Activated CD4-positive, CD25-positive, alpha-beta regulatory T cell treated with anti-CD3 and anti-CD28 coated beads, Interleukin-2, amount 50 U/mL, for 16 hours (primary cell): Measurements from ENCODE around the gene NAAA.
"Not testable (repeated sequence)": the region's sequence is repeated elsewhere in the genome, so short reads cannot be mapped to it uniquely, and the experiment has no call there.

Experiments
- DNase-seq: peaks from one replicate; pipeline ENCODE4 v3.0.0-alpha.2; 2020; ENCODE audit warnings: low read depth, low spot score

The NAAA gene

DNA sequence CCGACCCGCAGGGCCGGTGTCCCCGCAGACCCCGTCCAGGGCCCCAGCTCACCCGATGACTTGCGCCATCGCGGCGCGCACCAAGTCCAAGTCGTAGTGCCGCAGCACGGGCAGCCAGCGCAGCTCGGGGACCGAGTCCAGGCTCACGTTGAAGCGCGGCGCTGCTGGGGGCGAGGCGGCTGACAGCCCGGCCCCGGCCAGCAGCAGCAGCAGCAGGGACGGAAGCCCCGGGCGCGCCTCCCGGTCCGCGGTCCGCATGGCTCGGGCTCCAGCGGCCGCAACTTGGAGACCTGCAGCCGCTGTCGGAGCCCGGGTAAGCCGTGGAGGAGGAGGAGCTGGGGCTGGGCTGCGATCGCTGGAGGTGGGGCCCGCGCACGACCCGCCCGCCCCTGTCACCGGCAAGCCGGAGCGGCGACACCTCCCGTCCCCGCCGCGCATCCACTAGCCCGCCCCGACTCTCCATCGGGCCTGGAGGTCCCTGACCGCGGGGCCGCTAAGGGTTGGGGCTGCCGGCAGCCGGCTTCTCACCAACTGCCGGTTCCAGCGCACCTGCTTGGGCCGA, at the start of gene NAAA:
Gene NAAA (minus strand): TSS at position 322 of the 562 bp plus-strand sequence. CDS start 64 bp downstream, at position 258.
- DNase-seq: peak; percentile 59

- no peak for DNase-seq
Observed at GRCh38 chr4:75989846-75990528, 49.2 kb upstream of the NAAA start.

- DNase-seq: no peak
Observed at GRCh38 chr4:75985116-75985515, 44.3 kb upstream of the NAAA start.

DNA sequence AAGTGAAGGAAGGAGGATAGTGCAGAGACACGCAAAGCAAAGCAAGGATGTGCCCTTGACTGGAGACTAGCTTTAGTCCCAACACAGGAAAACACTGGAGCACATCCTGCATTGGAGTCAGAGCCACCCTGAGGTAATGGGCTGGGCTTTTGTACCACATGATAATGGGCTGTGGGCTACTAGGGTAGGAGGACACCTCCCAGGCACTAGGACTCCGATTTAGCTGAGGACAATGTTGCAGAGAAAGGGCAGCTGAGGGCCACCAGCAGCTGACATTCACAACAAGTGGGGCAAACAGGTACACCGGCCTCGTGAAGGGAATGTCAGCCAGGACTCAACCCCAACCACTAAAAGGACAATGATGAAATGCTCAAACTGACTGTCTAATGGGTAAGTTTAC, 39.8 kb upstream of the NAAA start:
- no peak for DNase-seq

GRCh38 chr4:75976177-75976576, 35.4 kb upstream of the NAAA start:
- DNase-seq: no peak

GRCh38 chr4:75973766-75974165, 33.0 kb upstream of the NAAA start:
- DNase-seq: no peak

DNA sequence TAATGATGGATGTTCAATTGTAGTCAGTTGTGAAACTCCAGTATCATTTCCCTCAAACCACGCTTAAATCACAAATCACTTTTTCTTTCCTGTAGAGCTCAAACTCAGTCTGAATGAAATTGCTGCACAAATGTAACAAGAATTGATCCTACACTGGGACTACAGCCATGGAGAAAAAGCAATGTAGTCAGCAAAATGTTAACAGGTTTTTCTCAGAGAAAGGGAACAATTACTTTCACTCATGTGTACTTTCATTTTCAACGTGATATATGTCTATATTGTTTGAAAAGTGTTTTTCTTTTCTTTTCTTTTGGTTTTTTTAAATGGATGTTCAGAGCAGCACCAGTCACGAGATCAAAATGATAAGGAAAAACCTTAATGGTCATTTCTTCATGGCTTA, 27.3 kb upstream of the NAAA start:
- DNase-seq: no peak

DNA sequence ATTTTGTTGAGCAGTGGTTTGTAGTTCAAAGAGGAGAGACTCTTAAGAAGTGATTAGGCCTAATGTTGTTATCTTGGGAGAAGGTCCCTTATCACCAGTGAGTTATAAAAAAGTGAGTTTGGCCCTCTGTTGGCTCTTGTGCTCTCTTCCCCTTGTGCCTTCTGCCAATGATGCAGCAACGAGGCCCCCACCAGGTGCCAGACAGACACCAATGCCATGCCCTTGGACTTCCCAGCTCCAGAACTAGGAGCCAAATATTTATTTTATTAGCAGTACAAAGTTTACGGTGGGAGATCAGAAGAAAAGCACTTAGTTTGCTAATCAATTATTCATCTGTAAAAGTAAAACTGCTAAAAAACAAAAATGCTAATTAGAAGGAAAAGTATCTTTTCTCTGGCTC, 22.7 kb upstream of the NAAA start:
- DNase-seq: no peak

DNA sequence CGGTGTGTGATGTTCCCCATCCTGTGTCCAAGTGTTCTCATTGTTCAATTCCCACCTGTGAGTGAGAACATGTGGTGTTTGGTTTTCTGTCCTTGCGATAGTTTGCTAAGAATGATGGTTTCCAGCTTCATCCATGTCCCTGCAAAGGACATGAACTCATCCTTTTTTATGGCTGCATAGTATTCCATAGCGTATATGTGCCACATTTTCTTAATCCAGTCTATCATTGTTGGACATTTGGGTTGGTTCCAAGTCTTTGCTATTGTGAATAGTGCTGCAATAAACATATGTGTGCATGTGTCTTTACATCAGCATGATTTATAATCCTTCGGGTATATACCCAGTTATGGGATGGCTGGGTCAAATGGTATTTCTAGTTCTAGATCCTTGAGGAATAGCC, 21.3 kb upstream of the NAAA start:
- not testable (repeated sequence) for DNase-seq

DNA sequence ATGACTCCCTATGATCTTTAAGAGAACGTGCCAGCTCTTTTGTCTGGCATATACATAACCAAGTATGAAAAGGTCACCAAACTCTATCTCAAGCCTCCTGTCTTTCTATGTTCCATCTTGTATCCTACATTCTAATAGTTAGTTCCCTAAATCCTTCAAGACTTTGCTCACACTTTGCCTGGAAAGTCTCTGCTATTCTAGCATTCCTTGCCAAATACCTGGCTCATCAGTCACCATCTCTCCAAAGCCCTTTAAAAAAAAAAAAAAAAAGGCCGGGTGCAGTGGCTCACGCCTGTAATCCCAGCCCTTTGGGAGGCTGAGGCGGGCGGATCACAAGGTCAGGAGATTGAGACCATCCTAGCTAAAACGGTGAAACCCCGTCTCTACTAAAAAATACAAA, 17.7 kb upstream of the NAAA start:
- DNase-seq: not testable (repeated sequence)

DNA sequence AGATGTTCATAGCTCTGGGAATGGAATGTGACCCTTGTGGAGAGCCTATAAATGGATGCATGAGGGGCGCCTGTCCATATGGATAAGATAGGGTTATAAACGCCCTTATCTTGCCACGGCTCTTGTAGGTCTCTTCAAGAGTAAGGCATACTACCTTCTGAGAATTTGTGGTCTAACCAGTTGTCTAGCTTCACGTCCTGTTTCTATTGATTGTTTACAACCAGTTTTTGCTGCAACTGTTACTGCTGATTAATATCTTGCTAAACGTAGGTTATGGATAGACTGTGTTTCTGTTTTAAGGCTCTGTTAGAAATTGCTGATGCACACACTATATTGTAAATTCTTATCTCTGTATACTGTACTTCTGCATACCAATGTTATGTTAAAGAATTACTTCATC, 14.0 kb upstream of the NAAA start:
- DNase-seq: not testable (repeated sequence)

GRCh38 chr4:75953509-75953908, 12.7 kb upstream of the NAAA start:
- DNase-seq: no peak

GRCh38 chr4:75950213-75950815, 9.5 kb upstream of the NAAA start:
- no peak for DNase-seq

- no peak for DNase-seq
Observed at GRCh38 chr4:75948822-75949444, 8.1 kb upstream of the NAAA start.

DNA sequence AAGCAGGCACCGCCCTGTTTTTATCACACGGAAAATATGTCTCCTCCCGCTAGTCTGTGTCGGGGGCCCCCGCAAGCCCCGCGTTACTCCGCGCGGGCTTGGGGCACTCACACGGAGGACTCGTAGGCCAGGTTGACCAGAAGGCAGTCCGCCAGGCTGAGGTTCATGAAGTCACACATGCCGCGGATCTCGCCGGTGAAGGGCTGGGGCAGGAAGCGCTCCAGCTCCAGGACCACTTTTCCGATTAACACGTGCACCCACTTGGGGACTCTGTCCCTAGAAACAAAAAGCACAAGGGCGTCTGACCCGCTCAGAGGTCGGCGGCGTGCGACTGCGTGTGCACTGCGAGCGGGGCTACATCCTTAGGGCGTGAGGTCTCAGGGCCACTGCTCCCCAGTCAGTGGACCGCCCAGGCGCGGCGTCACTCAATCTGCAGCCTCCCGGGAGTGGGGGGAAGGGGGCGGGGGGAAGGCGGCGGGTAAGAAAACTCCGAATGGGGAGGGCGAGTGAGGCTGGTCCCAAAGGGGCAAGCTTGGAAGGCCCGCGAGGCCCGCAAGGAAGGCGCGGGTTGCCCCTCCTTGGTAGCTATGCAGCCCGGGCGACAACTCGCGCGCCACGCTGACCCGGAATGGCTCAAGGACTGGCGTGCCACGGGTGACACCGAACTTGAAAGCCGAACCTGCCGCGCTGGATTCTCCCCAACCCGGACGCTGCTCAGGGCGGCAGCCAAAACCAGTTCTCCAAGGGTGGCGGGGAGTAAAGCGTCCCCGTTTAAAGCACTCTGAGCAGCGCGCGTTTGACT, 722 bp downstream of the NAAA start:
- DNase-seq: peak; percentile 47

- no peak for DNase-seq
Observed at GRCh38 chr4:75935628-75936027, 5.2 kb downstream of the NAAA start.

GRCh38 chr4:75930152-75930551, 10.7 kb downstream of the NAAA start:
- no peak for DNase-seq

DNA sequence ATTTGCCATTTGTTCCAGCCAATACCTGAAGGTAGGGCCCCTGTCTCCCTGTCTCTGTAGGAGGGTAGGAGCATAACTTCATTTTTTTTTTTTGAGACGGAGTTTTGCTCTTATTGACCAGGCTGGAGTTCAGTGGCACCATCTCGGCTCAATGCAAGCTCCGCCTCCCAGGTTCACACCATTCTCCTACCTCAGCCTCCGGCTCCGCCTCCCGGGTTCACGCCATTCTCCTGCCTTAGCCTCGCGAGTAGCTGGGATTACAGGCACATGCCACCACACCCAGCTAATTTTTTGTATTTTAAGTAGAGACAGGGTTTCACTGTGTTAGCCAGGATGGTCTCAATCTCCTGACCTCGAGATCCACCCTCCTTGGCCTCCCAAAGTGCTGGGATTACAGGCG, 15.9 kb downstream of the NAAA start:
- not testable (repeated sequence) for DNase-seq

- no peak for DNase-seq
Observed at GRCh38 chr4:75924309-75924827, 16.4 kb downstream of the NAAA start.

DNA sequence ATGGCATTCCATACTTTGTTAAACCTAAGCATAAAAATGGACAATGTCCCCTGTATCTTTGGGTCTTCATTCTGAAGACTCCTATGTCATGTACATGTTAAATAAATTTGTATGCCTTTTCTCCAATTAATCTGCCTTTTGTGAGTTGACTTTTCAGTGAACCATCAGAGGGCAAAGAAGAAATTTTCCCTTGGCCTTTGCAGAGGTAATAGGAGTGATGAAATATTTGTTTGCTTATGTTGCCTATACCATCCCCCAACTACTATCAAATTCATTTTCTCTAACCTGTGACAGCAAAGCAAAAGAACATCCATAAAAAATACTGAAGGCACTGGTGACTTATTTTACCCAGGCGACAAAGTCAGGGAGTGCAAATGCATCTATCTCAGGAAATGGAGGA, 18.2 kb downstream of the NAAA start:
- no peak for DNase-seq

DNA sequence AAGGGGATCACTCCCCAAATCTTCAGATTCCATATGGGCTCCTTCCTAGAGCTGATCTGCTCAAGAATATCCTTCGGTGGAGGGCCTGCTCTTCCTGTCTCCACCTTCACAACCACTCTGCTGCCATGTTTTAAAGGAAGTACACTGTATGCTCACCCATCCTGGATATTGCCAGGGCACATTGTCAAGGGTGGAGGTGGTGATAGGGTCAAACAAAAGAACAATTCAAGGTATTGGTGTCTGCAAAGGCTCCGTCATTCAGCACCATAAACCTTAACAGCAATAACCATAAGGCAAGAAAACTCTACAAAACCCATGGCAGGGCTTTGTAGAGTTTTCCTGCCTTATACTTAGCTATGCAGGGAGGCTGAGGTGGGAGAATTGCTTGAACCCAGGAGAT, 18.9 kb downstream of the NAAA start:
- no peak for DNase-seq

GRCh38 chr4:75920327-75920726, 20.5 kb downstream of the NAAA start:
- DNase-seq: no peak
